Measurements from ENCODE around the gene GH2.
"Not testable (repeated sequence)": the region's sequence is repeated elsewhere in the genome, so short reads cannot be mapped to it uniquely, and the experiment has no call there.

Gene GH2

GRCh38 chr17:63871646-63872365, 9.9 kb downstream of the GH2 start:
- not testable (repeated sequence) for DNase-seq

- not testable (repeated sequence) for DNase-seq
These were observed 11.5 kb downstream of the GH2 start for GRCh38 chr17:63870292-63870665.

- DNase-seq = not testable (repeated sequence)
These were observed 12.1 kb downstream of the GH2 start for GRCh38 chr17:63869491-63870291.

GRCh38 chr17:63866625-63867024, 15.1 kb downstream of the GH2 start:
- not testable (repeated sequence) for DNase-seq

- no peak for DNase-seq
These were observed 22.5 kb downstream of the GH2 start for GRCh38 chr17:63859257-63859656.

- not testable (repeated sequence) for DNase-seq
These were observed 25.3 kb downstream of the GH2 start for GRCh38 chr17:63856425-63856824.

GRCh38 chr17:63855185-63855584, 26.6 kb downstream of the GH2 start:
- DNase-seq = no peak

- DNase-seq = no peak
These were observed 27.0 kb downstream of the GH2 start for GRCh38 chr17:63854709-63855108.

GRCh38 chr17:63853260-63853659, 28.5 kb downstream of the GH2 start:
- DNase-seq = no peak

GRCh38 chr17:63850401-63850800, 31.3 kb downstream of the GH2 start:
- no peak for DNase-seq

- peak; percentile 95 for DNase-seq
These were observed 32.7 kb downstream of the GH2 start for GRCh38 chr17:63848834-63849689.

GRCh38 chr17:63847525-63848249, 34.1 kb downstream of the GH2 start:
- DNase-seq = no peak

- DNase-seq = no peak
These were observed 36.2 kb downstream of the GH2 start for GRCh38 chr17:63845509-63845908.

- DNase-seq = no peak
These were observed 37.6 kb downstream of the GH2 start for GRCh38 chr17:63843910-63844677.

- DNase-seq = peak; percentile 73
These were observed 38.3 kb downstream of the GH2 start for GRCh38 chr17:63843387-63843888.

GRCh38 chr17:63842540-63843386, 39.0 kb downstream of the GH2 start, which contains the start of gene SMARCD2:
Gene SMARCD2 (minus strand): TSS chr17:63842685. CDS start chr17:63842674, 11 bp downstream.
- peak; percentile 98 for DNase-seq

GRCh38 chr17:63842173-63842539, 39.6 kb downstream of the GH2 start:
- no peak for DNase-seq

- DNase-seq = no peak
These were observed 40.2 kb downstream of the GH2 start for GRCh38 chr17:63841350-63842172.

GRCh38 chr17:63840591-63841349, 41.0 kb downstream of the GH2 start:
- no peak for DNase-seq
